Brain microvascular endothelial cell (primary cell): ENCODE measurements around the gene TBC1D22B.
A peak's percentile ranks its signal among the peaks of the same experiment; 100 is the strongest.

ENCODE experiments used
- DNase-seq: peaks from one replicate; pipeline ENCODE4 v3.0.0-alpha.2; 2020
- H3K27ac ChIP-seq: fragments of 250-450 bp; sonication (Bioruptor Pico); 2 replicates; pipeline ENCODE4 v1.5.1; 2020; ENCODE audit warnings: mild to moderate bottlenecking, moderate library complexity
- H3K27me3 ChIP-seq: fragments of 250-450 bp; sonication (Bioruptor Pico); replicated peaks from 2 replicates; pipeline ENCODE4 v1.5.1; 2020; ENCODE audit warnings: mild to moderate bottlenecking
- H3K36me3 ChIP-seq: fragments of 250-450 bp; sonication (Bioruptor Pico); replicated peaks from 2 replicates; pipeline ENCODE4 v1.5.1; 2020; ENCODE audit warnings: mild to moderate bottlenecking
- H3K4me3 ChIP-seq: 2 replicates; pipeline ENCODE4 v1.5.1; 2011; ENCODE audit warnings: low read depth, mild to moderate bottlenecking, control low read depth, low read length, moderate library complexity
- in situ Hi-C: cut with HindIII; loops from 2 replicates; pipeline ENCODE4 v1.10.0; 2017; ENCODE audit warnings: low sequenced_read_pairs, low pct_ligation_motif_present
- TF ChIP-seq, protein P1 (sequence below): IDR thresholded peaks from 2 replicates; pipeline ENCODE4 v1.5.1; 2011; ENCODE audit warnings: low read depth, mild to moderate bottlenecking, moderate library complexity, low read length, control low read depth, inconsistent platforms; ENCODE audit errors: missing control alignments

Gene TBC1D22B

DNA sequence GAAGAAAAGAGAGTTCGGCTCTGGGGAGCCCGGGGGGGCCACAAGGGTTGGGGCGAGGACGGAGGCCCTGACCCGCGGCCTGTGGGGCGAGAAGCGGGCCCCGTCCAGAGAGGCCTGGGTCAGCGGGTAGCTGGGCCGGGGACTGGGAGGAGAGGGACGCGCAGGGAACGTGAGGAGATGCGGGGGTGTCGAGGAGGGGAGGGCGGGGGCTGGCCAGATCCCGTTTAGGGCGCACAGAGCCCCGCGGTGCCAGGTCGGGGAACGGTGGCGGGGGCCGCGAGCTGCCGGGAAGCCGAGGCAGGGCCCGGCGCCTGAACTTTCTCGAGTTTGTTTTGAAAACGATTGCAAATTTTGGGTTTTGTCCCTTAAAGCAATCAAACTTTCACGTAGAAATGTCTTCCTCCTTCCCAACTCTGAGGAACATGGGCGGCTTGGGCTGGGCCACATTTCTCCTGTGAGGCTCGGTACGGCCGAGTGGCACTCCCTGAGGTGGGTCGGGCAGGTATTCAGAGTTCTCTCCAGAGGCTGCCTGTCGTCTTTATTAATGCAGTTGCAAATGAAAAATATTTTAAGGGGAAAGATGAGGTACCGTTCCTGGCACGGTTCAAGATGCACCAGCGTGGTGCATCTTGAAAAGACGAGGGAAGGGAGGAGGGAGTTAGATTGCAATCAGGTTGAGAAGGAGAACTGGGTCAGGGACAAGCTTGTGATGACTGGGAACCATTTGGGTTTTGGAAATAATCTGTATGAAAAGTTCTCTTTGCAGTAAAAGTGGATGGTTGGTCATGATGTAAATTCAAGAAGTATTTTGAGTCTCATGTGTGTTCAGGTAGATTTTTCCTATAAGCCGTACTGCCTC, 97.2 kb downstream of the TBC1D22B start:
- Histone ChIP-seq H3K27ac (peak overlapping the region; percentile 35), H3K4me3 (peak overlapping the region; percentile 96), H3K27me3 (no peaks in the 10 kb centered on the region), H3K36me3 (no peaks in the 10 kb centered on the region)
- DNase-seq, result no peak
- TF ChIP-seq, protein P1, sequence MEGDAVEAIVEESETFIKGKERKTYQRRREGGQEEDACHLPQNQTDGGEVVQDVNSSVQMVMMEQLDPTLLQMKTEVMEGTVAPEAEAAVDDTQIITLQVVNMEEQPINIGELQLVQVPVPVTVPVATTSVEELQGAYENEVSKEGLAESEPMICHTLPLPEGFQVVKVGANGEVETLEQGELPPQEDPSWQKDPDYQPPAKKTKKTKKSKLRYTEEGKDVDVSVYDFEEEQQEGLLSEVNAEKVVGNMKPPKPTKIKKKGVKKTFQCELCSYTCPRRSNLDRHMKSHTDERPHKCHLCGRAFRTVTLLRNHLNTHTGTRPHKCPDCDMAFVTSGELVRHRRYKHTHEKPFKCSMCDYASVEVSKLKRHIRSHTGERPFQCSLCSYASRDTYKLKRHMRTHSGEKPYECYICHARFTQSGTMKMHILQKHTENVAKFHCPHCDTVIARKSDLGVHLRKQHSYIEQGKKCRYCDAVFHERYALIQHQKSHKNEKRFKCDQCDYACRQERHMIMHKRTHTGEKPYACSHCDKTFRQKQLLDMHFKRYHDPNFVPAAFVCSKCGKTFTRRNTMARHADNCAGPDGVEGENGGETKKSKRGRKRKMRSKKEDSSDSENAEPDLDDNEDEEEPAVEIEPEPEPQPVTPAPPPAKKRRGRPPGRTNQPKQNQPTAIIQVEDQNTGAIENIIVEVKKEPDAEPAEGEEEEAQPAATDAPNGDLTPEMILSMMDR, result no peak
- in situ Hi-C loops, result no loop called here

DNA sequence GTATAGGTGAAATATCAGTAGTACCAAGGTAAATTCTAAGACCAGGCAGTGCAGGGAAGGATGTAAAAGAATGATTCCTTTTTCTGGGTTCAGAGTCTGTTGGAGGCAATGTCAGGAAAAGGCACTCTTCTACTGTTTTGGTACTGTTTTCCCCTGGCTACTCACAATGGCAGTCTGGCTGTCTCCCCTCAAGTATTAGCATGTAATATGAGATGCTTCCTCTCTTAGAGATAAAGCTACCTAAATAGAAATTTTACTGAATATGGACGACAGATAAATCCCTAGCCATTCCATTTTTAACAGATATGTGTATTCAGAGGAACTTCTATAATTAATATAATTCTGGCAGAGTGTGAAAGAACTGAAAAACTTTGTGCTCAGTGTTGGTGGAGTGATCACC, 99.7 kb downstream of the TBC1D22B start:
- Histone ChIP-seq H3K27ac (no peak overlapping the region), H3K27me3 (no peaks in the 10 kb centered on the region), H3K4me3 (no peak overlapping the region), H3K36me3 (peaks cover 2% of the 10 kb centered on the region)
- DNase-seq, result no peak
- TF ChIP-seq, protein P1, result no peak
- in situ Hi-C loops, result no loop called here

DNA sequence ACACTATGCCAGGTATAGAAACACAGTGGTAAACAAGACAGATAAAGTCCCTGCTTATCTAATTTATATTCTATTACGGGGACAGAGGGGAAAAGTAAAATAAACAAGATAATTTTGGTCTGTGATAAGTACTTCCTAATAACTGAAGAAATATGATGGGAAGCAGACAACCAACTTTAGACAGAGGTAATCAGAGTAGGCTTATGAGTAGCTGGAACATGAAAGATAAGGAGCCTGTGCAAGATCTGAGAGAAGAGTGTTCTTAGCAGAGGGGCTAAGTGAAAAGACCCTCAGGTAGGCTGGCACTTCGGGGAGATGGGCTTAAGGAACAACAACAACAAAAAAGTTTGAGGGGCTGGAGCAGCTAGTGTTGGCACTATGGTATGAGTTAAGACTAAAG, 100.3 kb downstream of the TBC1D22B start:
- no peak for DNase-seq
- TF ChIP-seq, protein P1, result no peak
- Histone ChIP-seq H3K36me3 (peaks cover 2% of the 10 kb centered on the region), H3K27ac (no peak overlapping the region), H3K4me3 (no peak overlapping the region), H3K27me3 (no peaks in the 10 kb centered on the region)
- in situ Hi-C loops, result no loop called here

DNA sequence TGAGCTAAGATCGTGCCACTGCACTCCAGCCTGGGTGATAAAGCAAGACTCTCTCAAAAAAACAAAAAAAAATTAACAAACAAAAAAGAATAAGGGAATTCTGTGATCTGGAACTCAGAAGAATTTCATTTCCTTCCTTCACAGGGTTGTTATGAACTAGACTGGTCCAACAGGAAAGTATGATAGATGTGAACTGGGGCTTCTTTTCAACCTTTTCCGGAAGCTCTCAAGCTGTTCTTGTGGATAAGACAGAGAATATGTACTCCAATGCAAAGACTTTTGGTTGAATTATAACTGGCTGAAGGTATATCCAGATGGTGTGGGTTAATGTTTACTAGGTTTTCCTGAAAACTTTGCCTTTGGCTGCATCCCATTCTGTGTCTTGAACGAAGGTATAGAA, 101.5 kb downstream of the TBC1D22B start:
- peaks cover 2% of the 10 kb centered on the region for H3K36me3 ChIP-seq
- no peak overlapping the region for H3K27ac ChIP-seq
- DNase-seq, result no peak
- no peaks in the 10 kb centered on the region for H3K27me3 ChIP-seq
- TF ChIP-seq, protein P1, result no peak
- no peak overlapping the region for H3K4me3 ChIP-seq
- in situ Hi-C loops, result no loop called here

DNA sequence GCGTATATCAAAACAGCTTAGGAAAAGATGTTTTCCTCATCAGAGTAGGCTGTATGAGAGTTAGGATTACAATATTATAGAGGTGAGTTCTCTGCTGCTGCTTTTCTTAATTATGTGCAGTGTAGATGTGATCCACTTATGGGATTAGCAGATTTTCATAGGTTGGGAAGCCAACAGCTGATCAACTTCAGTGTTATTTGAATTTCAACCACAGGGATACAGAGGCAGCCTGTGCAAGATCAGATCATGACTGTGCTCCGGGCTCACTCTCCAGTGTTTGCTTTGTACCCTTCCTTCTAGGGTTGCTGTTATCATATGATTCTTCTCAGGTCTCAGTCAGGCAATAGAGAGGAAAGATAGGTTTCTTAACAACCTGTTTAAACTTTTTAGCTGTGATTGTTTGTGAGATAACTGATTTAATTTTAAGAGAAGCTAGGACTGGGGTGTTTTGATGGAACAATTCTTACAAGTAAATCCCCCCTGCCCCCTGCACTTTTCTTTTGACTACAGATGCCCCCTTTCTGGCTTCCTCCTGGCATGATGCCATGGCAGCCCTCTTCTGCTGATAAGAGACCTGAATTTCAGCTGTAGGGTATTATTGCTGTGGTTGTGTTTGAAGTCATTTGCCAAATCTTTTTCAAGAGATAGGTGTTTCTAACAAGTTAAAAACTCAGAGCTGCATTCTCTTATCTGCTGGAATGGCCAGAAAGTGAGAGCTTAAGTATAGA, 104.7 kb downstream of the TBC1D22B start:
- Histone ChIP-seq H3K27me3 (no peaks in the 10 kb centered on the region), H3K4me3 (no peak overlapping the region), H3K36me3 (peaks cover 2% of the 10 kb centered on the region), H3K27ac (no peak overlapping the region)
- in situ Hi-C loops, result no loop called here
- TF ChIP-seq, protein P1, result no peak
- DNase-seq, result no peak
